Sigmoid colon (tissue), 4 donors: ENCODE results near the gene DLL3.

Experiments
- EP300 ChIP-seq, 4 donors: sonication (generic); formaldehyde crosslinking; IDR thresholded peaks; one replicate each; pipeline ENCODE4 v1.6.1; 2017; ENCODE audit warnings: antibody characterized with exemption in 4 of 4
- POLR2A ChIP-seq, 2 donors: fragments of 450-650 bp; IDR thresholded peaks; one replicate each; pipeline ENCODE4 v1.6.1; 2016; ENCODE audit warnings: antibody characterized with exemption in 2 of 2, mild to moderate bottlenecking in 2 of 2, moderate library complexity in 2 of 2
- POLR2AphosphoS5 ChIP-seq, 4 donors: sonication (generic); formaldehyde crosslinking; IDR thresholded peaks; one replicate each; pipeline ENCODE4 v1.6.1; 2017; ENCODE audit warnings: antibody characterized with exemption in 4 of 4
- TF ChIP-seq, protein P1 (sequence below), 4 experiments: fragments of 450-650 bp in 3 of 4; fragments of 200-600 bp in 1 of 4; IDR thresholded peaks; one replicate each; pipeline ENCODE4 v1.5.1; 2016 to 2019; ENCODE audit warnings: antibody characterized with exemption in 4 of 4, mild to moderate bottlenecking in 3 of 4, moderate library complexity in 2 of 4

DNA sequence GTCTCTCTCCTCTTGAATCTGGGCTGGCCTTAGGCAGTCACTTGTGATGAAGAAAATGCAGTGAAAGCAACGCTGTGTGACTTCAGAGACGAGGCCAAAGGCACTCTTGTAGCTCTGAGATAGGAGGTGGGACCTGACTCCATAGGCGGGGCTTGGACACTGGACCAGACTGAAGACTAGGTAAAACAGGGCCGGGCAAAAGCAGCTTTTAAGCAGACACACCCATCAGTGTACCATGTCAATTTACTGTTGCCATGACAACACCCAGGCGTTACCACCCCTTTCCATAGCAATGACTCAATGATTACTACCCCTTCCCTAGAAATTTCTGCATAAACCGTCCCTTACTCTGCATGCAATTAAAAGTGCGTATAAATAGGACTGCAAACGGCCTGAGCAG is 47.9 kb downstream of the DLL3 start:
- TF ChIP-seq, protein P1, sequence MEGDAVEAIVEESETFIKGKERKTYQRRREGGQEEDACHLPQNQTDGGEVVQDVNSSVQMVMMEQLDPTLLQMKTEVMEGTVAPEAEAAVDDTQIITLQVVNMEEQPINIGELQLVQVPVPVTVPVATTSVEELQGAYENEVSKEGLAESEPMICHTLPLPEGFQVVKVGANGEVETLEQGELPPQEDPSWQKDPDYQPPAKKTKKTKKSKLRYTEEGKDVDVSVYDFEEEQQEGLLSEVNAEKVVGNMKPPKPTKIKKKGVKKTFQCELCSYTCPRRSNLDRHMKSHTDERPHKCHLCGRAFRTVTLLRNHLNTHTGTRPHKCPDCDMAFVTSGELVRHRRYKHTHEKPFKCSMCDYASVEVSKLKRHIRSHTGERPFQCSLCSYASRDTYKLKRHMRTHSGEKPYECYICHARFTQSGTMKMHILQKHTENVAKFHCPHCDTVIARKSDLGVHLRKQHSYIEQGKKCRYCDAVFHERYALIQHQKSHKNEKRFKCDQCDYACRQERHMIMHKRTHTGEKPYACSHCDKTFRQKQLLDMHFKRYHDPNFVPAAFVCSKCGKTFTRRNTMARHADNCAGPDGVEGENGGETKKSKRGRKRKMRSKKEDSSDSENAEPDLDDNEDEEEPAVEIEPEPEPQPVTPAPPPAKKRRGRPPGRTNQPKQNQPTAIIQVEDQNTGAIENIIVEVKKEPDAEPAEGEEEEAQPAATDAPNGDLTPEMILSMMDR (IDR thresholded peaks at IDR 0.05) = no peak
- no peak for TF ChIP-seq POLR2A (IDR thresholded peaks at IDR 0.05)
- no peak for TF ChIP-seq EP300 (IDR thresholded peaks at IDR 0.05)
- TF ChIP-seq POLR2AphosphoS5 (IDR thresholded peaks at IDR 0.05) = no peak
